Lower leg skin (tissue), 3 donors: ENCODE measurements around the gene OXTR.

Experiments
- CTCF ChIP-seq, 3 donors: fragments of 450-650 bp; IDR thresholded peaks; one replicate each; pipeline ENCODE4 v1.5.1; 2016; ENCODE audit warnings: antibody characterized with exemption in 3 of 3, mild to moderate bottlenecking in 3 of 3, moderate library complexity in 2 of 3
- POLR2A ChIP-seq, 2 donors: fragments of 450-650 bp; IDR thresholded peaks; one replicate each; pipeline ENCODE4 v1.6.1; 2016 to 2017; ENCODE audit warnings: antibody characterized with exemption in 2 of 2, mild to moderate bottlenecking in 1 of 2, moderate library complexity in 1 of 2

- TF ChIP-seq POLR2A (IDR thresholded peaks at IDR 0.05) (no peak), CTCF (IDR thresholded peaks at IDR 0.05) (no peak)
These were observed 10.9 kb upstream of the OXTR start for GRCh38 chr3:8780279-8780678.
